Endothelial cell of umbilical vein (primary cell): ENCODE data around the gene RAB8B.

ENCODE experiments used
- CTCF ChIP-seq, 2 donors: IDR thresholded peaks; 1 replicate in 1 of 2; 2 replicates in 1 of 2; pipeline ENCODE4 v1.5.1; 2011; ENCODE audit warnings: low read length in 2 of 2, mild to moderate bottlenecking in 2 of 2, moderate library complexity in 2 of 2, control low read depth in 1 of 2, inconsistent platforms in 1 of 2, low read depth in 1 of 2; ENCODE audit not compliant: insufficient read depth in 1 of 2; ENCODE audit errors: extremely low read depth in 1 of 2
- EZH2 ChIP-seq: IDR thresholded peaks from 2 replicates; pipeline ENCODE4 v1.6.1; 2012; ENCODE audit warnings: borderline replicate concordance, low read depth, mild to moderate bottlenecking, moderate library complexity, low read length, inconsistent platforms; ENCODE audit not compliant: severe bottlenecking
- FOS ChIP-seq: IDR thresholded peaks from 2 replicates; pipeline ENCODE4 v1.6.1; 2011; ENCODE audit warnings: mild to moderate bottlenecking, low read length, moderate library complexity, borderline replicate concordance; ENCODE audit not compliant: insufficient read depth
- GATA2 ChIP-seq: IDR thresholded peaks from 2 replicates; pipeline ENCODE4 v1.7.0; 2011; ENCODE audit warnings: low read depth, mild to moderate bottlenecking, moderate library complexity, mixed read lengths, low read length; ENCODE audit not compliant: insufficient read length, insufficient read depth
- JUN ChIP-seq: IDR thresholded peaks from 2 replicates; pipeline ENCODE4 v1.6.1; 2011; ENCODE audit warnings: borderline replicate concordance, low read depth; ENCODE audit not compliant: insufficient read length, insufficient read depth
- MAX ChIP-seq: IDR thresholded peaks from 2 replicates; pipeline ENCODE4 v1.6.1; 2011; ENCODE audit not compliant: insufficient read depth, insufficient read length
- POLR2A ChIP-seq: IDR thresholded peaks from 2 replicates; pipeline ENCODE4 v1.6.1; 2012; ENCODE audit warnings: low read depth, mild to moderate bottlenecking, control low read depth, low read length
- POLR2AphosphoS5 ChIP-seq: IDR thresholded peaks from 2 replicates; pipeline ENCODE4 v1.6.1; 2012; ENCODE audit warnings: low read depth, mild to moderate bottlenecking, control low read depth, low read length, moderate library complexity; ENCODE audit not compliant: insufficient read depth

GRCh38 chr15:63238796-63239195 lies 49.4 kb downstream of the RAB8B start:
- TF ChIP-seq POLR2AphosphoS5 = no peak
- no peak for TF ChIP-seq CTCF (IDR thresholded peaks at IDR 0.05; ENCODE audit: extremely low read depth in 1 of 2, insufficient read depth in 1 of 2, low read depth in 1 of 2, low read length in 2 of 2)
- no peak for TF ChIP-seq POLR2A
- TF ChIP-seq GATA2 = no peak
- no peak for TF ChIP-seq EZH2
- TF ChIP-seq MAX = no peak
- TF ChIP-seq FOS = no peak
- no peak for TF ChIP-seq JUN
